RWPE1 (cell line): ENCODE data around the gene MAG.

Experiments
- CTCF ChIA-PET: fragments of 350-600 bp; sonication (Branson Sonifier 250); formaldehyde crosslinking; extraction: SDS; loops from one replicate; lab custom pipeline; 2021; lab: Yijun Ruan, JAX
- POLR2A ChIA-PET: fragments of 400-600 bp; formaldehyde crosslinking; extraction: SDS; loops from one replicate; lab custom pipeline; 2020; ENCODE audit warnings: antibody characterized with exemption; ENCODE audit not compliant: low non-redundant PET; lab: Yijun Ruan, JAX
- DNase-seq: peaks from one replicate; pipeline ENCODE4 v3.0.0; 2012; ENCODE audit warnings: low spot score
- H3K27ac ChIP-seq: fragments of 450-650 bp; 2 replicates; pipeline ENCODE4 v1.5.1; 2017
- TF ChIP-seq, protein P1 (sequence below): fragments of 450-650 bp; conservative IDR thresholded peaks from 2 replicates; pipeline ENCODE4 v1.5.1; 2017; ENCODE audit warnings: low read depth, mild to moderate bottlenecking

The MAG gene

GRCh38 chr19:35303357-35303915 lies 11.5 kb downstream of the MAG start:
- H3K27ac ChIP-seq, result no peak overlapping the region
- POLR2A ChIA-PET, result no interaction called here
- CTCF ChIA-PET, result no interaction called here
- TF ChIP-seq, protein P1, sequence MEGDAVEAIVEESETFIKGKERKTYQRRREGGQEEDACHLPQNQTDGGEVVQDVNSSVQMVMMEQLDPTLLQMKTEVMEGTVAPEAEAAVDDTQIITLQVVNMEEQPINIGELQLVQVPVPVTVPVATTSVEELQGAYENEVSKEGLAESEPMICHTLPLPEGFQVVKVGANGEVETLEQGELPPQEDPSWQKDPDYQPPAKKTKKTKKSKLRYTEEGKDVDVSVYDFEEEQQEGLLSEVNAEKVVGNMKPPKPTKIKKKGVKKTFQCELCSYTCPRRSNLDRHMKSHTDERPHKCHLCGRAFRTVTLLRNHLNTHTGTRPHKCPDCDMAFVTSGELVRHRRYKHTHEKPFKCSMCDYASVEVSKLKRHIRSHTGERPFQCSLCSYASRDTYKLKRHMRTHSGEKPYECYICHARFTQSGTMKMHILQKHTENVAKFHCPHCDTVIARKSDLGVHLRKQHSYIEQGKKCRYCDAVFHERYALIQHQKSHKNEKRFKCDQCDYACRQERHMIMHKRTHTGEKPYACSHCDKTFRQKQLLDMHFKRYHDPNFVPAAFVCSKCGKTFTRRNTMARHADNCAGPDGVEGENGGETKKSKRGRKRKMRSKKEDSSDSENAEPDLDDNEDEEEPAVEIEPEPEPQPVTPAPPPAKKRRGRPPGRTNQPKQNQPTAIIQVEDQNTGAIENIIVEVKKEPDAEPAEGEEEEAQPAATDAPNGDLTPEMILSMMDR, result no peak
- no peak for DNase-seq

DNA sequence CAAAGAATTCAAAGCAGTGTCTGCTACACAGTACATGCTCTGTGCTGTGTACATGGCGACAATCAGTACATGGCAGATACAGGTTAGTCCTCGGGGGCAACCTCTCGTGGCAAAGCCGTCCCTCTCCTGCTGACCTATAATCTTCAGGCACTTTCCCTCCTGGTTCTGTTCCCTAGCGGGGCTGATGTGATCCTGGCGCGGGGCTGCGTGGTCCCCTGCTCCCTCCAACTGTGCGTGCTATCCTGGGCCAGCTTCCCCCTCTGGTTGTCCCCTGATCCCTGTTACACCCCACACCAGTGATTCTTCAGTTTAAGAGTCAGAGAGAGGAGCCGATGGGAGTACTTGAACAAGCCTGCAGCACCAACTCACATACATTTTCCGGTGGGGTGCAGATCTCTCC lies 12.1 kb downstream of the MAG start:
- no peak overlapping the region for H3K27ac ChIP-seq
- TF ChIP-seq, protein P1, result no peak
- no peak for DNase-seq
- POLR2A ChIA-PET, result no interaction called here
- CTCF ChIA-PET, result no interaction called here

- no peak overlapping the region for H3K27ac ChIP-seq
- no peak for DNase-seq
- ChIA-PET CTCF (interaction anchor here (0.7 kb wide), 1 partner anchor 78 kb away, joined by 3 read pairs; no protein-coding TSS in a partner anchor), POLR2A (no interaction called here)
- TF ChIP-seq, protein P1, result no peak
These were observed 13.2 kb downstream of the MAG start for GRCh38 chr19:35305181-35305580.

DNA sequence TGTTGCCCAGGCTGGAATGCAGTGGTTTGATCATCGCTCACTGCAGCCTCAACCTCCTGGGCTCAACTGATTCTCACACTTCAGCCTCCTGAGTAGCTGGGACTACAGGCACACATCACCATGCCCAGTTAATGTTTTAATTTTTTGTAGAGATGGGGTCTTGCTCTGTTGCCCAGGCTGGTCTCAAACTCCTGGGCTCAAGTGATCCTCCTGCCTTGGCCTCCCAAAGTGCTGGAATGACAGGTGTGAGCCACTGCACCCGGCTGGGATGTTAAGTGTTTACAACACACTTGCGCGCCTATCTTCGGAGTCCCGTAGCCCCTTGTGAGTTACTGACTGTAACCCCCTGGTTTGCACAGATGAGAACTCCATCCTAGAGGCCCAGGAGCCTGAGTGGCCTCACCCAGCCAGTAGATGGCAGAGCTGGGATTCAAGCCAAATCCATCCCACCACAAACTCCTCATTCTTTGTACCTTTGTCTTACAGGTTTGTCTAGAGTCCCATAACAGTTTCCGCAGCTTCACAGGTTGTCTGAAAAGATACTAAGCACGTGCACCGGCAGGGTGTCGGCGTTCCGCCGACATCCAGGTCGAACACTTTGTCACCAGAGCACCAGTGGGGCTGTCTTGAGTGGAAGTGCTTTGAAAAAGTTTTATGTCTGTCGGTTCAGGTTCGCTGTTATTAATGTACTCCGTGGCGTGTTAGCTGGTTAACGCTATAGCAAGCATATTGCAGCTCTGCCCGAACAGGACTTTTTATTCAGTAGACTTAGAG lies 14.7 kb downstream of the MAG start:
- CTCF ChIA-PET, result interaction anchor here (0.7 kb wide), 1 partner anchor 41 kb away, joined by 3 read pairs; no protein-coding TSS in a partner anchor
- TF ChIP-seq, protein P1, result no peak
- POLR2A ChIA-PET, result interaction anchor here (0.6 kb wide), 1 partner anchor 196 kb away, joined by 5 read pairs; no protein-coding TSS in a partner anchor
- DNase-seq, result no peak
- no peak overlapping the region for H3K27ac ChIP-seq

DNA sequence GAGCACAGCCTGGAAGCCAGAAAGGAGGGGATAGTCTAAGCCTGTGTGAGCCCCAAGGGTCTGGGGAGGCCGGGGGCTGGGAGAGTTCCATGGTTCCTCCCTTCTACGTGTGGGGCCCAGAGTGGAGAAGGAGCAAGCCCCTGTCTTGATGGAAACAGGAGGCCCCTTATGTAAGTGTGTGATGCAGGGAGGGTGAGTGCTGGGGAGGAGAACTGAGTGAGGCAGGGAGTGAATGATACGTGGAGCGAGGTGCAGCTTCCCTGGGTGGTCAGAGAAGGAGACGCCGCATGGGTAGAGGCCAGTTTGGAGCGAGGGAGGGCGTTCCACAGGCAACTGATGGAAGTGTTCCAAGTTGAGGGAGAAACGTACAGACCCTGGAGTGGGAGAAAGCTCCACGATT lies 16.0 kb downstream of the MAG start:
- ChIA-PET POLR2A (no interaction called here), CTCF (interaction anchor here (0.7 kb wide), 2 partner anchors 228 to 234 kb away, joined by 3 to 4 read pairs; no protein-coding TSS in a partner anchor)
- TF ChIP-seq, protein P1, result no peak
- DNase-seq, result no peak
- no peak overlapping the region for H3K27ac ChIP-seq

DNA sequence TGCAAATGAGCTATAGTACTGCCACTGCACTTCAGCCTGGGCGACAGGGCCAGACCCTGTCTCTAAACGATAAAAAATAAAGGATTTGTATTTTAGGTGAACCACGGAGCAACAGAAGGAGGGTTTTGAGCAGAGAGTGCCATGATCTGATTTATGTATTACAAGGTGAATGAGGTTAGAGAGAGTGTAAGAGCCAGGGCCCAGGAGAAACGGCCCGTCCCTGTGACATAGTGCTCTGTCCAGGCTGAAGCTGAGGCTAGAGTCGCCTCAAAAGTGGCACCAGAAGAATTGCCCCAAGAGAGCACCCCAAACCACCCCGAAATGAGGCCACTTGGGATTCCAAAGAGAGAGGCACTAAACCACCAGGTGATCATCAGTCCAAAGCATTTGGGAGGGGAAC lies 16.9 kb downstream of the MAG start:
- TF ChIP-seq, protein P1, result no peak
- ChIA-PET POLR2A (interaction anchor here (1.1 kb wide), 1 partner anchor 30 kb away, joined by 5 read pairs; no protein-coding TSS in a partner anchor), CTCF (no interaction called here)
- H3K27ac ChIP-seq, result no peak overlapping the region
- no peak for DNase-seq
